HG03196 (cell line): ENCODE data around the gene SLC26A4.

Source experiments
- ATAC-seq: cut with Tn5 transposase; IDR thresholded peaks from one replicate; pipeline ENCODE4 v1.9.1; 2021; ENCODE audit not compliant: unreplicated experiment

The SLC26A4 gene

GRCh38 chr7:107743567-107744344 is 83.1 kb downstream of the SLC26A4 start, which contains the start of gene CBLL1:
CBLL1 (plus strand) TSS chr7:107744142; CDS start chr7:107744164, 22 bp downstream.
- ATAC-seq, result peak; percentile 94

GRCh38 chr7:107744345-107744750 is 83.7 kb downstream of the SLC26A4 start:
- ATAC-seq, result peak; percentile 26

GRCh38 chr7:107746006-107746405 is 85.4 kb downstream of the SLC26A4 start:
- no peak for ATAC-seq

GRCh38 chr7:107751113-107751512 is 90.5 kb downstream of the SLC26A4 start:
- ATAC-seq, result no peak

GRCh38 chr7:107754642-107755041 is 94.0 kb downstream of the SLC26A4 start:
- ATAC-seq, result no peak

- no peak for ATAC-seq
These were observed 98.0 kb downstream of the SLC26A4 start for GRCh38 chr7:107758667-107759066.

GRCh38 chr7:107767391-107767790 is 106.8 kb downstream of the SLC26A4 start:
- ATAC-seq, result no peak
